Measurements from ENCODE around the gene TOMM6.
"Not testable (repeated sequence)": the region's sequence is repeated elsewhere in the genome, so short reads cannot be mapped to it uniquely, and the experiment has no call there.

TOMM6 gene

GRCh38 chr6:41766043-41766664 lies 21.3 kb upstream of the TOMM6 start:
- DNase-seq, result not testable (repeated sequence)

- no peak for DNase-seq
Observed at GRCh38 chr6:41767112-41767833, 20.2 kb upstream of the TOMM6 start.

DNA sequence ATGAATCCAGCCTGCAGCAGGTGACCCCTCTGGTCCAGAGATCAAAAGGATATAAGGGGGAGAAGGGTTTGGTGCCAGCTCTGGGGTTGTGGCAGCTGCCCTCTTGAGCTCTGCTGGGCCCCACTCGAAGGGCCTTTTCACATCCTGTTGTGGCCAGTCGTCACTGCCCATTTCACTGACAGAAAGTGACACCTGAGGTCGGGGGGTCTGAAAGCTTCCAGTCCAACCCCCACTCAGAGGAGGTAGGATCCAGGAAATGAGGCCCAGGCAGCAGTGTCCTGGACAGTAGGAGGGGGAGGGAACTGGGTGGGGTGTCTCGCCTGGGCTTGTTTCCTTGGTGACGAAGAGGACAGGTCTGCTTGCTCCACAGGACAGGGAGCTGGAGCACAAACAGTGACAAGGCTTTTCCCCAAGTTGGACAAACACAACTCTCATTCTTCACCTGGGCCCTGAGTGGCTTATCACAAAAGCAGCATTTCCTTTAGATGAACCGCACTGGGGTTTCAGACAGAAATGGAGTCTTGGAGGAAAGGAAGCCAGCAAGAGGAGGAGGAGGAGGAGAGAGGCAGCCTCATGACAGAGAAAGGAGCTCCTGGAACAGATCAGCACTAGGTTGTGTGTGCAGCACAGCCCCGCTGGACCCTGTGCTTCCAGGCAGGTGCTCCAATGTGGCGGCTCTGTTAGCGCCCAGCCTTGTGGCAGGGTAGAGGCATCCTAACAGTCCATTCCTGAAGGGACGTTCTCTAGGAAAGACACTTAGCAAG lies 18.8 kb upstream of the TOMM6 start:
- no peak for DNase-seq

DNA sequence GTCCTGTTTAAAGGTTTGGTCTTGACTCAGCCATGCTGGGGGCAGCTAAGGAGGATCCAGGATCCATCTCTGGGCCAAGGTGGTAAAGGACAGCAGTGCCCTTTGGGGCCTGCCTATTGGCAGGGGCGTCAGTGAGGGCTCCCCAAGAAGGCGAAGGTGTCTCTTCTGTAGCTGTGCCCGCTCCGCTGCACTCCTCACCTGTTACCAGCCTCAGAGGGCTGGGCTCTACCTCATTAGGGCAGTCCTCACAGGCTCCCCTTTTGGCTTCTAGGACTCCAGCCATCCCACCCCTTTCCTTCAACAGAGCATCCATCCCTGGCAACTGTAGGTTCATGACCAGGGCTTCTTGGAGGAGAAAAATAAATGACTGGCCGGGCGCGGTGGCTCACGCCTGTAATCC lies 18.1 kb upstream of the TOMM6 start:
- DNase-seq, result no peak

DNA sequence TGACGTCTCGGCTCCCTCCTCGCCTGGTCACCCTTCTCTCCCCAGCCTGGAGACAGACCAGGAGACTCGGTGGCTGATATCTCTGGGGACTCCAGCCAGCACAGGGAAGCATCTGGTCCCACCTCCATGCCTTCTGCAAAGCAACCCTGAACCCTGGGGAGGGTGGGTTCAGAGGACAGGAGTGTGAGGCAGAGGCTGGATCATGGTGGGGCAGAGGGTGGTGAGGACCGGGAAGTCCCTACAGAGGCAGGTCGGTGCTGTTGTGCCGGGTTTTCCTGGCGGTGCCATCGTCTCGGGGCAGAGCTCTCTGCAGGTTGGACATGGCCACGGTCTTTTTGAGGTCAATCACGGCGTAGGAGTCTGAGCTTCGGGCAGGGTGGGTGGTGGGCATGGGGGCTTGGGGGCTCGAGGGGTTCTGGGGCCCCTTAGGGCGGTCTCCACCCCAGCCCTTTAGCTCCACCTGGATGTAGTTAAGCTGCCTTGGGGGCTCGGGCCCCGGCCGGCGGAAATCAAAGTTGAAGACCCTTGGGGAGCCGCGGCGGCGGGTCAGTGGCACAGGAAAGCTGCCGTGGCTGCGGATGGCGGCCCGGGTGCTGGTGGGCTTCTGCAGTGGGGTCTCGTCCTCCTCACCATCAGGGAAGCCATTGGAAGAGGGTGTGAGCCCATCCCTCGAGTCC lies 17.0 kb upstream of the TOMM6 start:
- no peak for DNase-seq

GRCh38 chr6:41771058-41771983 lies 16.2 kb upstream of the TOMM6 start:
- DNase-seq, result no peak

DNA sequence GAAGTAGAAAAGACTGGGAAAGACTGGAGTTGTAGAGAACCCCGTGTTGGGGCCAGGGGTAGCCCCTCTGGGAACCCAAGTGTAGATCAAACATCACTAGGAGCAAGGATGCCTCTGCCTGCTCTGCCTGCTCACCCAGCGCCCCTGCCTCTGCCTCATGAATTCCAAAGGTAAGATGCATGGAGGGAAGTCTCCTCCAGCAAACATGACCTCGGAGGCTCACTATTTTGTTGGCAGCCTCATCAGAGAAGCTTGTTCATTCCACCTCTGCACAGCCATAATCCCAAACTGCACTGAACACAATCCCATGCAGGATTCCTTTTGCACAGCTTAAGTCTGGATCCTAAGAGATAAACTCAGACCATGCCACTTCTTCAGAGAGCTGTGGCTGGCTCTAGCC lies 12.7 kb upstream of the TOMM6 start:
- DNase-seq, result no peak

DNA sequence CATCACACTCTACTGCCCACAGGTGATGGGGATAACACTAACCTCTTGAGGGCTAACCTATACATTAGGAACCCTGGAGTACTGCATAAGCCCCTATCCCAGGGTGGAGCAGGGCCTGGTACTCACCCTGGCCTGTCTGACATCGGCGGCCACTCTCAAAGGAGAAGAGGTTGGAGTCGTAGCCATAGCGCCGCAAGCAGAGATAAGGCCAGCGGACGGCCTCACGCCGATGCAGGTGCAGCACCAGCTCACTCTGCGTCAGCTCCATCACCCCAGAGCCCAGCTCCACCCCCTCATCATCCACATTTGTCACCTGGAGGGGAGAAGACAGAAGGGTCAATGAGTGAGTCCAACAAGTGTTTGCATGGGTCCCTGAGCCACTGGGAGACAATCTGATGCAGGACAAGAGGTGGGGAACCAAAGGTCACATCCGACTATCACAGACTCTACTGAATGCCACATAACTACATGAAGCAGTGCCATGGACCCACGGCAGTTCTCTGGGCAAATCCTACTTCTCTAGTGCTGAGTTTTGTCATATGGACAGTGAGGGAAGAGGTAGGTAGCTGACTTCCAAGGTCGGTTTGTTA lies 12.1 kb upstream of the TOMM6 start:
- no peak for DNase-seq

GRCh38 chr6:41777551-41778285 lies 9.8 kb upstream of the TOMM6 start:
- DNase-seq, result no peak

GRCh38 chr6:41778895-41779294 lies 8.6 kb upstream of the TOMM6 start:
- no peak for DNase-seq

GRCh38 chr6:41779336-41779735 lies 8.2 kb upstream of the TOMM6 start:
- no peak for DNase-seq

DNA sequence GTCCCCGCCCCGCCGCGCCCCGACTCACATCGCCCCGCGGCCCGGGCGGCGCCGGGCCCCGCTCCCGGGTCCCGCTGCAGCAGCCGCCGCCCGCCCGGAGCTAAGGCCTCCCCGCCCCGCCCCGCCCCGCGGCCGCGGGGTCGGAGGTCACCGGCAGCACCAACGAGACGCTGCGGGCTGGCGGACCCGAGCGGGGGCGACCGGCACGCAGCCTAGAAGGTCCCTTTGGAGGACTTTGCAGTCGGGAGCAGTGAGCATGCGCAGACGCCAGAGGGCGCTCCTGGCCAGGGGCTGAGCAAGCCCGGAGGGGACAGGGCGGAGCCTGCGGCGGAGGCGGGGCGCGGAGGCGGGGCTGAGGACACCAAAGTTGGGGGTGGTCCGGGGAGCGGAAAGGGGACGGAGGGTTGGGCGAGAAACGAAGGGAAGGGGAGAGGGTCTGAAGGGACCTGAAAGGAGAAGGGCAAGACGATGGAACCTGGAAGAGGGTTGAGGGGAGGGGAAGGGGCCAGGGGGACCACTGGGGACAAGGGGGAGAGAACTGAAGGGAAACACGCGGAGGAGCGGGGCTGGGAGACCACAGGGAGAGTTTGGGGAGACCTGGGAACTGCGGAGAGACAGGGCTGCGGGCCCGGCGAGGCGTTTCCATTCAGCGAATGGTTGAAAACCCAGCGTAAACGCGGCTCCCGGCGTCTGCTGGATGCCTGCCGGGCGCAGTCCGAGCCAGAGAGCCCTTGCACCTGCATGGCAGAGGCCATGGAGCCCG lies 7.5 kb upstream of the TOMM6 start, which contains the start of gene FRS3:
FRS3 (minus strand) TSS at position 113 of the 763 bp plus-strand sequence. CDS start 2,913 bp downstream, outside the sequence.
- peak; percentile 99 for DNase-seq

DNA sequence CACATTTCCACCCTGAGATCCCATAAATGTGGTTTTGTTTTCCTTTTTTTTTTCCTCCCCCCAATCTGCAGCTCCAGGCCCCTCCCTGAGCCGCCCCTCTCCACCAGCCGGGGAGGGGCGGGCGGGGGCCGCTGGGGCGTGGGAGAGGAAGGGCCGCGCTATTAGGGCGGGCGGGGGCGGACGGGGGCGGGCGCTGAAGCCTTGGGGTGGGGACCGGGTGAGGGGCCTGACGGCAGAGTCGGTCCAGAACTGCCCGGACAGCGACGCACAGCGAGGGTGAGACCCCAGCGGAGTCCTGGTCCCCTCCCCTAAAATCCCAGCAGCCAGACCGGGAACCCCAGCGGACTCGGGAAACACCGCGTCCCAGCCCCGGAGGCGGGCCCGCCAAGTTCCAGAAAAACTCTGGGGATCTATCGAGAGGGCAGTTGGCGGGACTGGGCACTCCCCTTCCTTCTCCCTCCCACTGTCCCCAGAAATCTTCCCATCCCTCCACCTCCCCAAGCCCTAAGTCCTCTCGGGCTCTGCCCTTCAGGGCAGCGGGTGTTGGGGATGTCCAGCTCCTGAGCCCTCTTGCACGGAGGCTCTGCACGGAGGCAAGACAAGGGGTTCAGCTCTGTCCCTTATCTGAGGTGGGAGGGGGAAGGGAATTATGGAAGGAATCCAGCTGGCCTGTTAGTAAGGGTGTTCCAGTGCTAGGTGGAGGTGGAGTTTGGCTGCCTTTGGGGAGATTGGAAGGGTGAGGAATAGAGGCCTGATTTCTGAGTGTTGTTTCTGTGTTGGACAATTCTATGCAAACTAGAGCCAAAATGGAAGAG lies 6.7 kb upstream of the TOMM6 start, which contains the start of gene PRICKLE4:
PRICKLE4 (plus strand) TSS at position 232 of the 815 bp plus-strand sequence. CDS start 2,692 bp downstream, outside the sequence.
- no peak for DNase-seq

DNA sequence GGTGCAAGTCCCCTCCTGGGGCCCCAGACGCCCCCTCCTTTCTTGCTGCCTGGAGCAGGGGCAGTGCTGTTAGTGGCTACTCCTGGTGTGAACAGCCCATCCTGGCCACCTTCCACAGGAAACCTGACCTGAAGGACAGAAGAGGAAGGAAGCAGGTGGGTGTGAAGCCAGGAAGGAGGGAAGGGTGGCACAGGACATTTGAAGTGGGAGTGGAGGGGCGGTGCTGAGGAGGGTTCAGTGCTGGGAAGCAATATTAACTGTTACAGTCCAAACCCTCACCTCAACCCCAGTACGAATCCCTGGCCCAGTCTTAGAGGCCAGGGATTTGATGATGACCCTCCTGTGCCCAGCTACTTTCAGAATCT lies 6.1 kb upstream of the TOMM6 start:
- no peak for DNase-seq

DNA sequence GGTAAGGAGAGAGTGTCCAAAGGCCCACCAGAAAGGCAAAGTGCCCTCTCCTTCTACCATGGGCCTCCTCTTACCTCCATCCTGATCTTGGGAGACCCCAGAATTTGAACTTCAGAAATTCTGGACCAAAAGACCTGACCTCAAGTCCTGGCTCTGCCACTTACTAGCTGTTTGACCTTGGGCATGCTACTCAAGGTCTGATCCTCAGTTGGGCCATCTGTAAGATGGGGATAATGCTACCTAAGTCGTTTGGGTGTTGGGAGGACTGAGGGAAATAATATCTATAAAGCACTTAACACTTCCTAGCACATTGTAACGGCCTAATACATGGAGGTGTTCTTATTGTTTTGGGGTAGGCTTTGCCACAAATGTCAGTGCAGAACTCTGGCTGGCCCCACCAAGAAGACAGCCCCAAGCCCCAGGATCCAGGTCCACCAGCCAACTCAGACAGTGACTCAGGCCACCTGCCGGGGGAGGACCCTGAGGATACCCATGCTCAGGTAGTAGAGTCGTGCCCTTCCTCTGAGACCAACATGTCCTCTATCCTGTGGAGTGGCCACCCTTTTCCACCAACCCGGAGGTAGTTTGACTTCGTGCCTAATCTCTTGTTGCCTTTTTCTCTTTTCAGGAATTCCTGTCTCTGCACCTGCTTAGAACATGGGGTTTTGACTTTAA lies 4.3 kb upstream of the TOMM6 start:
- DNase-seq, result no peak

- DNase-seq, result no peak
Observed at GRCh38 chr6:41784581-41785171, 2.8 kb upstream of the TOMM6 start.

- DNase-seq, result no peak
Observed at GRCh38 chr6:41785254-41785653, 2.2 kb upstream of the TOMM6 start.
